H9 (cell line): ENCODE results near the gene XPA. TPM values are rescaled to one million over a fixed set of nuclear protein-coding genes. Genes with fewer than 3 reads are reported as not detected.

Source experiments
- DNase-seq: peaks from one replicate; pipeline ENCODE4 v3.0.0-alpha.2; 2017
- H2AFZ ChIP-seq: one replicate; pipeline ENCODE4 v1.6.1; 2013; ENCODE audit warnings: mild to moderate bottlenecking, low read length, control low read depth, moderate library complexity
- H2AK5ac ChIP-seq: 2 replicates; pipeline ENCODE4 v1.6.1; 2013; ENCODE audit warnings: low read length, control low read depth, mixed read lengths; ENCODE audit not compliant: insufficient read length
- H2BK120ac ChIP-seq: one replicate; pipeline ENCODE4 v1.6.1; 2013; ENCODE audit warnings: low read depth, mild to moderate bottlenecking, low read length, control low read depth, inconsistent platforms; ENCODE audit not compliant: poor library complexity, severe bottlenecking
- H2BK12ac ChIP-seq: 2 replicates; pipeline ENCODE4 v1.6.1; 2013; ENCODE audit warnings: low read length, control low read depth, mixed read lengths, low read depth; ENCODE audit not compliant: insufficient read length
- H2BK15ac ChIP-seq: 2 replicates; pipeline ENCODE4 v1.6.1; 2013; ENCODE audit warnings: low read depth, low read length, control low read depth
- H2BK20ac ChIP-seq: one replicate; pipeline ENCODE4 v1.6.1; 2013; ENCODE audit warnings: low read depth, mild to moderate bottlenecking, low read length, control low read depth, inconsistent platforms; ENCODE audit not compliant: poor library complexity, severe bottlenecking
- H2BK5ac ChIP-seq: 2 replicates; pipeline ENCODE4 v1.6.1; 2013; ENCODE audit warnings: low read length, control low read depth, mixed read lengths; ENCODE audit not compliant: insufficient read length
- H3K14ac ChIP-seq: 2 replicates; pipeline ENCODE4 v1.6.1; 2013; ENCODE audit warnings: low read length, control low read depth; ENCODE audit not compliant: insufficient read depth
- H3K18ac ChIP-seq: 2 replicates; pipeline ENCODE4 v1.6.1; 2013; ENCODE audit warnings: low read depth, mild to moderate bottlenecking, mixed read lengths, low read length, control low read depth; ENCODE audit not compliant: insufficient read length
- H3K23ac ChIP-seq: 2 replicates; pipeline ENCODE4 v1.6.1; 2013; ENCODE audit warnings: low read length, control low read depth, mixed read lengths, low read depth; ENCODE audit not compliant: insufficient read length
- H3K23me2 ChIP-seq: 2 replicates; pipeline ENCODE4 v1.6.1; 2013; ENCODE audit warnings: low read depth, mild to moderate bottlenecking, mixed read lengths, low read length, control low read depth; ENCODE audit not compliant: insufficient read length, poor library complexity, severe bottlenecking
- H3K27ac ChIP-seq: 2 replicates; pipeline ENCODE4 v1.5.1; 2013; ENCODE audit warnings: low read length, control low read depth, mixed read lengths, low read depth; ENCODE audit not compliant: insufficient read length
- H3K27me3 ChIP-seq: 2 replicates; pipeline ENCODE4 v1.6.1; 2013; ENCODE audit warnings: low read length, control low read depth, inconsistent platforms; ENCODE audit not compliant: insufficient read depth
- H3K4ac ChIP-seq: 2 replicates; pipeline ENCODE4 v1.6.1; 2013; ENCODE audit warnings: low read depth, mild to moderate bottlenecking, control low read depth, inconsistent platforms, low read length, moderate library complexity
- H3K4me1 ChIP-seq: 2 replicates; pipeline ENCODE4 v1.6.1; 2013; ENCODE audit warnings: low read length, control low read depth, inconsistent platforms; ENCODE audit not compliant: insufficient read depth
- H3K4me2 ChIP-seq: 2 replicates; pipeline ENCODE4 v1.6.1; 2013; ENCODE audit warnings: low read length, control low read depth, mixed read lengths; ENCODE audit not compliant: insufficient read length, insufficient read depth
- H3K56ac ChIP-seq: 2 replicates; pipeline ENCODE4 v1.6.1; 2013; ENCODE audit warnings: low read depth, mild to moderate bottlenecking, mixed read lengths, low read length, control low read depth; ENCODE audit not compliant: insufficient read length
- H3K79me1 ChIP-seq: 2 replicates; pipeline ENCODE4 v1.6.1; 2013; ENCODE audit warnings: low read depth, mild to moderate bottlenecking, moderate library complexity, low read length, control low read depth, inconsistent platforms; ENCODE audit not compliant: insufficient read depth, poor library complexity, severe bottlenecking
- H3K79me2 ChIP-seq: 2 replicates; pipeline ENCODE4 v1.6.1; 2013; ENCODE audit warnings: low read length, control low read depth, inconsistent platforms; ENCODE audit not compliant: insufficient read depth
- H3K9ac ChIP-seq: 2 replicates; pipeline ENCODE4 v1.6.1; 2013; ENCODE audit warnings: low read length, control low read depth, mixed read lengths; ENCODE audit not compliant: insufficient read length; ENCODE audit errors: extremely low read depth
- H3K9me3 ChIP-seq: one replicate; pipeline ENCODE4 v1.6.1; 2013; ENCODE audit warnings: low read depth, low read length, inconsistent platforms; ENCODE audit not compliant: control insufficient read depth
- H3T11ph ChIP-seq: one replicate; pipeline ENCODE4 v1.6.1; 2013; ENCODE audit warnings: mild to moderate bottlenecking, low read length, control low read depth, inconsistent platforms
- H4K20me1 ChIP-seq: one replicate; pipeline ENCODE4 v1.6.1; 2013; ENCODE audit not compliant: control insufficient read depth, insufficient read length, insufficient read depth
- H4K5ac ChIP-seq: 2 replicates; pipeline ENCODE4 v1.6.1; 2013; ENCODE audit warnings: low read depth, mild to moderate bottlenecking, mixed read lengths, low read length, control low read depth; ENCODE audit not compliant: insufficient read length
- H4K8ac ChIP-seq: replicated peaks from 2 replicates; pipeline ENCODE4 v1.6.1; 2013; ENCODE audit warnings: low read length, control low read depth, mixed read lengths, low read depth; ENCODE audit not compliant: insufficient read length
- H4K91ac ChIP-seq: 2 replicates; pipeline ENCODE4 v1.6.1; 2013; ENCODE audit warnings: low read depth, mild to moderate bottlenecking, moderate library complexity, mixed read lengths, low read length, control low read depth; ENCODE audit not compliant: insufficient read length
- H3K27ac Mint-ChIP-seq, 3 experiments: 2 replicates in 2 of 3; 3 replicates in 1 of 3; pipeline ENCODE4 v1.8.0; 2020 to 2021; ENCODE audit warnings: mixed read lengths in 3 of 3, mild to moderate bottlenecking in 1 of 3, moderate library complexity in 1 of 3
- H3K27me3 Mint-ChIP-seq: 2 replicates; pipeline ENCODE4 v1.8.0; 2021; ENCODE audit warnings: low read depth, mild to moderate bottlenecking, moderate library complexity, mixed read lengths
- H3K36me3 Mint-ChIP-seq, 3 experiments: 2 replicates in 2 of 3; 3 replicates in 1 of 3; pipeline ENCODE4 v1.8.0; 2020 to 2021; ENCODE audit warnings: low read depth in 3 of 3, mixed read lengths in 3 of 3; ENCODE audit not compliant: insufficient read depth in 1 of 3
- H3K4me1 Mint-ChIP-seq, 2 experiments: 2 replicates each; pipeline ENCODE4 v1.8.0; 2020; ENCODE audit warnings: mixed read lengths in 2 of 2
- H3K4me3 Mint-ChIP-seq, 2 experiments: 2 replicates in 1 of 2; 3 replicates in 1 of 2; pipeline ENCODE4 v1.8.0; 2020 to 2021; ENCODE audit warnings: mild to moderate bottlenecking in 2 of 2, mixed read lengths in 2 of 2, moderate library complexity in 1 of 2
- H3K9me3 Mint-ChIP-seq, 2 experiments: 2 replicates in 1 of 2; 3 replicates in 1 of 2; pipeline ENCODE4 v1.8.0; 2020; ENCODE audit warnings: mild to moderate bottlenecking in 2 of 2, mixed read lengths in 2 of 2, moderate library complexity in 1 of 2
- WGBS: extraction: QIAGEN DNeasy Blood & Tissue Kit; methylation state at CpG from one replicate; pipeline ENCODE4 v1.1.7; 2013; ENCODE audit warnings: missing lambda C conversion rate, low lambda C conversion rate, mixed read lengths; ENCODE audit not compliant: insufficient read length; ENCODE audit errors: extremely low coverage; 5-methylcytosine and 5-hydroxymethylcytosine counted together
- total RNA-seq: library from RNA; stranded (reverse); gene quantifications from 2 replicates; pipeline ENCODE4 v1.2.1, GENCODE V29; 2021
- TF ChIP-seq, protein P1 (sequence below): fragments of 200-600 bp; sonication (generic); conservative IDR thresholded peaks from 3 replicates; pipeline ENCODE4 v1.8.0; 2021; ENCODE audit warnings: antibody characterized with exemption, mild to moderate bottlenecking

The XPA gene
- total RNA-seq, 1 experiment from 2014 or later: 6.6 TPM

DNA sequence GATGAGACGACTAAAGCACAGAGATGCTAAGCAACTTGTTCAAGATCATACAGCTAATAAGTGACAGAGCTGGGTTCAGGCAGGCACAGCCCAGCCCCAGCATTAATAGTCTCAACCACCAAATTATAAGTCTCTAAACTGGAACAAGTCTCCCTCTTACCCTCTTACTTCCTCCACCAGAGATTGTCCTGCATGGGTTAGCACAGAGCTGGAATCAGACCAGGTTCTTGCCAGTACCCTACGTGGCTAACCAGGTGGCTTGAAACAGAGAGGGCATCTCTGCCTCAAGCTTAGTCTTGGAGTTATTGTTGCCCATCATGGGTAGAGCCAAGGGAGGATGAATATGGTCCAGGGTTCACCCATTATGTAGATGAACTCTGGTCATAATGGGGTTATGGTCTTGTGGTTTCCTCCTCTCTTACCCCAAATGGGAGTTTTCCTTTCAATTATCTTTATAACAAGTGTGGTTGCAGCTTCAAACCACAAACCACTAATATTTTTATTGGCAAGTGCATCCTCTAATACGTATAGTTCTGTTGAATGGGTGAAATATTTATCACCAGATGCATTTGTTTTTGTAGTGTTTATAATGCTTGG, 8.3 kb upstream of the XPA start:
- Histone ChIP-seq H2AK5ac (no peak overlapping the region), H3K56ac (no peak overlapping the region), H4K8ac (no peak overlapping the region), H3K18ac (no peak overlapping the region), H3K27ac (no peak overlapping the region), H4K20me1 (no peaks in the 10 kb centered on the region), H3K4ac (no peak overlapping the region), H2BK120ac (no peak overlapping the region), H3K14ac (no peak overlapping the region), H2AFZ (no peak overlapping the region), H4K5ac (no peak overlapping the region), H3K79me1 (no peaks in the 10 kb centered on the region), H2BK5ac (no peak overlapping the region), H3T11ph (no peak overlapping the region), H2BK12ac (no peak overlapping the region), H3K4me2 (no peak overlapping the region), H3K9ac (no peak overlapping the region), H2BK20ac (no peak overlapping the region), H2BK15ac (no peak overlapping the region), H3K23me2 (no peaks in the 10 kb centered on the region), H3K4me1 (no peaks in the 10 kb centered on the region), H3K27me3 (no peaks in the 10 kb centered on the region), H3K23ac (no peak overlapping the region), H4K91ac (no peak overlapping the region), H3K9me3 (no peaks in the 10 kb centered on the region), H3K79me2 (no peaks in the 10 kb centered on the region)
- Mint-ChIP-seq H3K4me3 (no peak overlapping the region), H3K27ac (no peak overlapping the region), H3K27me3 (peaks cover 44% of the 10 kb centered on the region), H3K4me1 (peaks cover 0 to 6% of the 10 kb centered on the region in 2 experiments; a peak in 1 of 4 replicates), H3K36me3 (no peaks in the 10 kb centered on the region), H3K9me3 (no peaks in the 10 kb centered on the region)
- TF ChIP-seq, protein P1, sequence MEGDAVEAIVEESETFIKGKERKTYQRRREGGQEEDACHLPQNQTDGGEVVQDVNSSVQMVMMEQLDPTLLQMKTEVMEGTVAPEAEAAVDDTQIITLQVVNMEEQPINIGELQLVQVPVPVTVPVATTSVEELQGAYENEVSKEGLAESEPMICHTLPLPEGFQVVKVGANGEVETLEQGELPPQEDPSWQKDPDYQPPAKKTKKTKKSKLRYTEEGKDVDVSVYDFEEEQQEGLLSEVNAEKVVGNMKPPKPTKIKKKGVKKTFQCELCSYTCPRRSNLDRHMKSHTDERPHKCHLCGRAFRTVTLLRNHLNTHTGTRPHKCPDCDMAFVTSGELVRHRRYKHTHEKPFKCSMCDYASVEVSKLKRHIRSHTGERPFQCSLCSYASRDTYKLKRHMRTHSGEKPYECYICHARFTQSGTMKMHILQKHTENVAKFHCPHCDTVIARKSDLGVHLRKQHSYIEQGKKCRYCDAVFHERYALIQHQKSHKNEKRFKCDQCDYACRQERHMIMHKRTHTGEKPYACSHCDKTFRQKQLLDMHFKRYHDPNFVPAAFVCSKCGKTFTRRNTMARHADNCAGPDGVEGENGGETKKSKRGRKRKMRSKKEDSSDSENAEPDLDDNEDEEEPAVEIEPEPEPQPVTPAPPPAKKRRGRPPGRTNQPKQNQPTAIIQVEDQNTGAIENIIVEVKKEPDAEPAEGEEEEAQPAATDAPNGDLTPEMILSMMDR: no peak
- no CpG with 5 or more reads among the region's 3 CpGs for WGBS
- DNase-seq: no peak
